ENCODE results near the gene AFMID.

The AFMID gene

DNA sequence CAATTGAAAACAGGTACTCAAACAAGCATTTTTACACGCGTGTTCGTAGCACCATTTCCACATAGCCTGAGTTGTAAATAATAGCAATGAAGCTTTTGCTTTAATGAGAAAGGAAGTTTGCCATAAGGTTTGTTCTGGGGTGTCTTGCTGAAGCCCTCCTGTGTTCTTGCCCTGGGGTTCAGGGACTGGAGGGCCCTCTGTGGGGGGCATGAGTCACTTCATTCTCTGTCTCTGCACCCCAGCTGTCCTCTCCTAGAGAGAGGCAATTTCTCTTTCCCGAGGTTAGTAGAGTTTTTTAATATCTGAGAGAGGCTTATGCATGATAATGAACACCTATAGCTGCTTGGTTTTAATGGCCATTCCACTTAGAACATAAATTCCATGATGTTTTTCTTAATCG lies 9.6 kb downstream of the AFMID start:
- no peak overlapping the region for H3K27ac ChIP-seq
- TF ChIP-seq, protein P1, sequence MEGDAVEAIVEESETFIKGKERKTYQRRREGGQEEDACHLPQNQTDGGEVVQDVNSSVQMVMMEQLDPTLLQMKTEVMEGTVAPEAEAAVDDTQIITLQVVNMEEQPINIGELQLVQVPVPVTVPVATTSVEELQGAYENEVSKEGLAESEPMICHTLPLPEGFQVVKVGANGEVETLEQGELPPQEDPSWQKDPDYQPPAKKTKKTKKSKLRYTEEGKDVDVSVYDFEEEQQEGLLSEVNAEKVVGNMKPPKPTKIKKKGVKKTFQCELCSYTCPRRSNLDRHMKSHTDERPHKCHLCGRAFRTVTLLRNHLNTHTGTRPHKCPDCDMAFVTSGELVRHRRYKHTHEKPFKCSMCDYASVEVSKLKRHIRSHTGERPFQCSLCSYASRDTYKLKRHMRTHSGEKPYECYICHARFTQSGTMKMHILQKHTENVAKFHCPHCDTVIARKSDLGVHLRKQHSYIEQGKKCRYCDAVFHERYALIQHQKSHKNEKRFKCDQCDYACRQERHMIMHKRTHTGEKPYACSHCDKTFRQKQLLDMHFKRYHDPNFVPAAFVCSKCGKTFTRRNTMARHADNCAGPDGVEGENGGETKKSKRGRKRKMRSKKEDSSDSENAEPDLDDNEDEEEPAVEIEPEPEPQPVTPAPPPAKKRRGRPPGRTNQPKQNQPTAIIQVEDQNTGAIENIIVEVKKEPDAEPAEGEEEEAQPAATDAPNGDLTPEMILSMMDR (IDR thresholded peaks at IDR 0.05): no peak
- TF ChIP-seq ZFX (IDR thresholded peaks at IDR 0.05; ENCODE audit: borderline replicate concordance): no peak

DNA sequence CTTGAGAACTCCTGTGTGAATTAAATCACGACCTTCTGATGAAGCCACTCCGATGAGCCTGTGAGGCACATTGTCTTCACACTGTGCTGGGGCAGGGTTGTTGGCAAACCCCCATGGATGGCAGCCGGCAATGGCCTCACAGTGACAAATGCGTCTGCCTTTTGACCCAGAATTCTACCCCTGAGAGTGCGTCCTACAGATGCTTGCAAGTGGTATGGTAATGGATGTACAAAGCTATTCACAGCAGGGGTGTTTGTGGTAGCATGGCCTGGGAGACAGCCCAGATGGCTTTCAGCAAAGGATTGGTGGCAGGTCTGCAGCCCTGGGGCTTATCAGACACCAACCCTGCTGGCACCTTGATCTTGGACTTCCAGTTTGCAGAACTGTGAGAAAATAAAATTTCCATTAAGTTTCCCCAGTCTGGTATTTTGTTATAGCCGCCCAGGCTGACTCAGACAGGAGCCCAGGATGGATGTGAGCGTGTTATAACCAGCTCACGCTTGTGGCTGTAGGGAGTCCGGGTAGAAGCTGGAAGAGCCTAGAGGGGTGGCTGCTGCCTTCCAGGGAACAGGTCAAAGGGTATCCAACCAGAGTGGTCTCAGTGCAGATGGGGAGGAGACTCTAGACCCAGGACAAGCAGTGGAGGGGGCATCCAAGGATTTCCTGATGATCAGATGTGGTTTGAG lies 10.1 kb downstream of the AFMID start:
- H3K27ac ChIP-seq: no peak overlapping the region
- no peak for TF ChIP-seq ZFX (IDR thresholded peaks at IDR 0.05; ENCODE audit: borderline replicate concordance)
- TF ChIP-seq, protein P1 (IDR thresholded peaks at IDR 0.05): no peak

DNA sequence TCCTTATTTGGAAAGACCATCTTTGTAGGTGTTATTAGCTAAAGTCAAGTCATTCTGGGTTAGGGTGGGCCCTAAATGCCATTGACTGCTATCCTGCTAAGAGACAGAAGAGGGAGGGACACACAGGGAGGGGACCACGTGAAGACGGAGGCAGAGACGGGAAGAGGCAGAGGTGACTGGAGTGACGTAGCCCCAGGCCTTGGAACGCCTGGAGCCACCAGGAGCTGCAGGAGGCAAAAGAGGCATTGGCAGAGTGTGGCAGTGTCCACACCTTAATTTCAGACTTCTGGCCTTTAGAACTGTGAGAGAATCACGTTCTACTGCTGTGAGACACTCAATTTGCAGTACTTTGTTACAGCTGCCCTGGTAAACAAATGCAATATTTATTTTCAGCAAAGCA lies 13.3 kb downstream of the AFMID start:
- H3K27ac ChIP-seq: no peak overlapping the region
- no peak for TF ChIP-seq ZFX (IDR thresholded peaks at IDR 0.05; ENCODE audit: borderline replicate concordance)
- TF ChIP-seq, protein P1 (IDR thresholded peaks at IDR 0.05): no peak

DNA sequence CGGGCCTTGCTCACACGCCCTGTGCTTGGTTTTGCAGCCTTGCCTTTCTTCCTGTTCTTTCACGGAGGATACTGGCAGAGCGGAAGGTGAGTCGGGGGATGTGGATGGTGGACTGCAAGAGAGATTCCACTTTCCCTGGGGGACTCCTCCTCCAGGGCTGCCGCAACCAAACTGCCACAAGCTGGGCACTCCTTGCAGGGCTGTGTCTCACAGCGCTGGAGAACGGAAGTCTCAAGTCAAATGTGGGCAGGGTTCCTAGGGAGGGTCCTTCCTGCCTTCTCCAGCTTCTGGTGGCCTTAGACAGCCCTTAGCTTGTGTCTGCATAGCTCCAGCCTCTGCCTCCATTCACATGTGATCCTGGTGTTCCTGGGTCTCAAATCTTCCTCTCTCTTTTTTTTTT lies 15.5 kb downstream of the AFMID start:
- H3K27ac ChIP-seq: no peak overlapping the region
- TF ChIP-seq ZFX (IDR thresholded peaks at IDR 0.05; ENCODE audit: borderline replicate concordance): no peak
- TF ChIP-seq, protein P1 (IDR thresholded peaks at IDR 0.05): no peak

DNA sequence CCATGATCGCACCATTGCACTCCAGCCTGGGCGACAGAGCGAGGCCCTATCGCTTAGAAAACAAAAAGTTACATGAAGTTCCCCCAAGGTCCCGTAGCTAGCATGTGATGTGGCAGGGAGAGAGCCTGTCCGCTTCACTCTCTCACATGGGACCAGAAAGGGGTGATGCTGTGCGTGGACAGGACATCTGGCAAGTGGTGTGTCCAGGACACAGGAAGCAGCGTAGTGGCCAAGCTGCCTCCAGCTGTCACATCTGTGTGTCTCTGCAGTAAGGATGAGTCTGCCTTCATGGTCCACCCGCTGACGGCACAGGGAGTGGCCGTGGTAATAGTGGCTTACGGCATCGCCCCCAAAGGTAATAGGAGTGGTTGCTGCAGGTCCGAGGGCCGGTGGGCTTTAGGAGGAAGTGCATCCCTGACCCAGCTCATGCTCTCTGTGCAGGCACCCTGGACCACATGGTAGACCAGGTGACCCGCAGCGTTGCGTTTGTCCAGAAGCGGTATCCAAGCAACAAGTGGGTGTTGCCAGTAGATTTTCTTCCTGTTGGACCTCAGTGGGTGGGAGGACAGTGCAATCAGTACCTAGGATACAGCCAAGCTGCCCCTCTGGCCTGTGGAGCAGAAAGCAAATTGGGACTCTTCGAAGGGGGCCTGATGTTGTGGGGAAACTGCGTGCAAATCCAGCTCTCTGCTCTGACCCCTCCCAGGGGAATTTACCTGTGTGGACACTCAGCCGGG lies 17.4 kb downstream of the AFMID start:
- H3K27ac ChIP-seq: no peak overlapping the region
- TF ChIP-seq ZFX (IDR thresholded peaks at IDR 0.05; ENCODE audit: borderline replicate concordance): no peak
- TF ChIP-seq, protein P1 (IDR thresholded peaks at IDR 0.05): no peak

DNA sequence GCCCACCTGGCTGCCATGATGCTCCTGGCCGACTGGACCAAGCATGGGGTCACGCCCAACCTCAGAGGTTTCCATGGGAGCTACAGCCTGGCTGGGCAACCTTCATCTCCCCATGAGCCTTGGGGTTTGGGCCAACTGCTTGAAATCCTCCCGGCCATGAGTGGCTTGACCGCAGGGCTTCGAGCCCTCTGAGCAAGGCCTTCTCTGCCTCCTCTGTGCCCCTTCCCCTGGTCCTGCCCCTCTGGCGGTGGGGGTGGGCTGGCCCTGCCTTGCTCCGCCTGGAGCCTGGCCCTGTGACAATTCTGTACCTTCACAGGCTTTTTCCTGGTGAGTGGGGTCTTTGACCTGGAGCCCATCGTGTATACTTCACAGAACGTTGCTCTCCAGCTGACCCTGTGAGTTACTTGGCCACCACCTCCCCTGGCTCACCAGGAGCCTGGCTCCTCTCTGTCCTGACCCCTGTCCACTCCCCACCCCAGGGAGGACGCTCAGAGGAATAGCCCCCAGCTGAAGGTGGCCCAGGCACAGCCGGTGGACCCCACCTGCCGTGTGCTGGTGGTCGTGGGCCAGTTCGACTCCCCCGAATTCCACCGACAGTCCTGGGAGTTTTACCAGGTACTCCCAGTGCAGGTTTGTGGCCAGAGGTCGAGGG lies 18.1 kb downstream of the AFMID start:
- TF ChIP-seq ZFX (IDR thresholded peaks at IDR 0.05; ENCODE audit: borderline replicate concordance): no peak
- TF ChIP-seq, protein P1 (IDR thresholded peaks at IDR 0.05): no peak
- no peak overlapping the region for H3K27ac ChIP-seq

DNA sequence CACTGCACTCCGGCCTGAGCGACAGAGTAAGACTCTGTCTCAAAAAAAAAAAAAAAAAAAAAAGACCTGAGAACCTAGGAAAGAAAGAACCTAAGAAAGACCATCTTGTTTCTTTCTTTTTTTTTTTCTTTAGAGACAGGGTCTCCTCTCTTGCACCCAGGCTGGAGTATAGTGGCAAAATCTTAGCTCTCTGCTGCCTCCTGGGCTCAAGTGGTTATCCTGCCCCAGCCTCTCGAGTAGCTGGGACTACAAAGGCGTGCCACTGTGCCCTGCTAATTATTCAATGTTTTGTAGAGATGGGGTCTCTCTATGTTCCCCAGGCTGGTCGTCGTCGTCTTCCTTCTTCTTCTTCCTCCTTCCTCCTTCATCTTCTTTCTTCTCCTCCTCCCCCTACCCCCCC lies 19.1 kb downstream of the AFMID start:
- H3K27ac ChIP-seq: no peak overlapping the region
- no peak for TF ChIP-seq ZFX (IDR thresholded peaks at IDR 0.05; ENCODE audit: borderline replicate concordance)
- TF ChIP-seq, protein P1 (IDR thresholded peaks at IDR 0.05): 0 out of 2 replicates have a peak, but pooled peaks have one; percentile 7

Data from 22Rv1 (cell line).